ENCODE data around the gene RFC2.
"Not testable (repeated sequence)": the region's sequence is repeated elsewhere in the genome, so short reads cannot be mapped to it uniquely, and the experiment has no call there.

The RFC2 gene

GRCh38 chr7:74224907-74225306 is 29.3 kb downstream of the RFC2 start:
- not testable (repeated sequence) for H3K4me3 Mint-ChIP-seq; H3K9me3 Mint-ChIP-seq; ATAC-seq (replicated peaks); H3K27me3 Mint-ChIP-seq; DNase-seq
- peaks cover 58 to 68% of the 10 kb centered on the region in 2 donors for H3K36me3 Mint-ChIP-seq
- H3K4me1 Mint-ChIP-seq, result peaks cover 42 to 67% of the 10 kb centered on the region in 2 donors
- H3K27ac Mint-ChIP-seq, result peak overlapping the region; percentile 84

- peak overlapping the region; percentile 84 for H3K27ac Mint-ChIP-seq
- peaks cover 45 to 67% of the 10 kb centered on the region in 2 donors for H3K4me1 Mint-ChIP-seq
These were observed 29.7 kb downstream of the RFC2 start for GRCh38 chr7:74224511-74224832.

GRCh38 chr7:74223711-74224510 is 30.3 kb downstream of the RFC2 start:
- Mint-ChIP-seq H3K27me3 (no peaks in the 10 kb centered on the region), H3K4me3 (peak overlapping the region in 1 of 2 donors; percentile 56), H3K27ac (peak overlapping the region; percentile 96), H3K36me3 (peaks cover 59 to 68% of the 10 kb centered on the region in 2 donors), H3K9me3 (no peaks in the 10 kb centered on the region), H3K4me1 (peaks cover 41 to 65% of the 10 kb centered on the region in 2 donors)
- ATAC-seq (replicated peaks) (no peak), DNase-seq (no peak)

More at GRCh38 chr7:74224511-74224832, 29.7 kb downstream of the RFC2 start:
- no peak overlapping the region for H3K4me3 Mint-ChIP-seq
- no peaks in the 10 kb centered on the region for H3K9me3 Mint-ChIP-seq
- no peaks in the 10 kb centered on the region for H3K27me3 Mint-ChIP-seq
- peaks cover 60 to 70% of the 10 kb centered on the region in 2 donors for H3K36me3 Mint-ChIP-seq
- no peak for DNase-seq
- no peak for ATAC-seq (replicated peaks)

- Mint-ChIP-seq H3K4me1 (peaks cover 45 to 70% of the 10 kb centered on the region in 2 donors), H3K9me3 (peaks cover 1 to 2% of the 10 kb centered on the region in 2 donors), H3K4me3 (peak overlapping the region in 1 of 2 donors; percentile 56), H3K27me3 (no peaks in the 10 kb centered on the region), H3K36me3 (peaks cover 65 to 69% of the 10 kb centered on the region in 2 donors), H3K27ac (peak overlapping the region; percentile 96)
- ATAC-seq (replicated peaks), result no peak
- DNase-seq, result no peak
These were observed 31.1 kb downstream of the RFC2 start for GRCh38 chr7:74222851-74223710.

GRCh38 chr7:74221713-74222112 is 32.5 kb downstream of the RFC2 start:
- H3K36me3 Mint-ChIP-seq, result peaks cover 71 to 74% of the 10 kb centered on the region in 2 donors
- peaks cover 53 to 74% of the 10 kb centered on the region in 2 donors for H3K4me1 Mint-ChIP-seq
- peaks cover 2 to 5% of the 10 kb centered on the region in 2 donors for H3K9me3 Mint-ChIP-seq
- peak overlapping the region in 1 of 2 donors; percentile 39 for H3K4me3 Mint-ChIP-seq
- no peaks in the 10 kb centered on the region for H3K27me3 Mint-ChIP-seq
- DNase-seq (no peak), ATAC-seq (replicated peaks) (no peak)
- peak overlapping the region; percentile 42 for H3K27ac Mint-ChIP-seq

- Mint-ChIP-seq H3K4me1 (peaks cover 60 to 77% of the 10 kb centered on the region in 2 donors), H3K27me3 (no peaks in the 10 kb centered on the region), H3K4me3 (no peak overlapping the region), H3K9me3 (peaks cover 2 to 5% of the 10 kb centered on the region in 2 donors), H3K36me3 (peaks cover 71 to 77% of the 10 kb centered on the region in 2 donors), H3K27ac (peak overlapping the region; percentile 81)
- DNase-seq (no peak), ATAC-seq (replicated peaks) (no peak)
These were observed 34.0 kb downstream of the RFC2 start for GRCh38 chr7:74220229-74220628.

GRCh38 chr7:74219416-74219815 is 34.8 kb downstream of the RFC2 start:
- H3K27me3 Mint-ChIP-seq, result no peaks in the 10 kb centered on the region
- ATAC-seq (replicated peaks) (no peak), DNase-seq (no peak)
- peaks cover 68 to 73% of the 10 kb centered on the region in 2 donors for H3K36me3 Mint-ChIP-seq
- H3K4me3 Mint-ChIP-seq, result no peak overlapping the region
- peaks cover 61 to 75% of the 10 kb centered on the region in 2 donors for H3K4me1 Mint-ChIP-seq
- peak overlapping the region; percentile 14 for H3K27ac Mint-ChIP-seq
- peaks cover 2 to 5% of the 10 kb centered on the region in 2 donors for H3K9me3 Mint-ChIP-seq

- peaks cover 62 to 65% of the 10 kb centered on the region in 2 donors for H3K36me3 Mint-ChIP-seq
- H3K27me3 Mint-ChIP-seq, result no peaks in the 10 kb centered on the region
- peak overlapping the region; percentile 93 for H3K27ac Mint-ChIP-seq
- ATAC-seq (replicated peaks) (no peak), DNase-seq (no peak)
- H3K4me3 Mint-ChIP-seq, result peak overlapping the region in 1 of 2 donors; percentile 77
- peaks cover 58 to 70% of the 10 kb centered on the region in 2 donors for H3K4me1 Mint-ChIP-seq
- H3K9me3 Mint-ChIP-seq, result peaks cover 2 to 5% of the 10 kb centered on the region in 2 donors
These were observed 35.9 kb downstream of the RFC2 start for GRCh38 chr7:74218343-74218698.

GRCh38 chr7:74217455-74218342 is 36.5 kb downstream of the RFC2 start:
- Mint-ChIP-seq H3K27ac (peak overlapping the region; percentile 93), H3K4me1 (peaks cover 56 to 67% of the 10 kb centered on the region in 2 donors), H3K9me3 (peaks cover 2 to 5% of the 10 kb centered on the region in 2 donors), H3K4me3 (peak overlapping the region; percentile 77), H3K36me3 (peaks cover 56 to 62% of the 10 kb centered on the region in 2 donors), H3K27me3 (no peaks in the 10 kb centered on the region)
- ATAC-seq (replicated peaks) (peak; percentile 74 to 75), DNase-seq (peak; percentile 68)

- Mint-ChIP-seq H3K27me3 (no peaks in the 10 kb centered on the region), H3K27ac (peak overlapping the region; percentile 93), H3K9me3 (peaks cover 2 to 5% of the 10 kb centered on the region in 2 donors), H3K36me3 (peaks cover 53 to 63% of the 10 kb centered on the region in 2 donors), H3K4me1 (peaks cover 57 to 74% of the 10 kb centered on the region in 2 donors), H3K4me3 (peak overlapping the region; percentile 77)
- no peak for DNase-seq
- ATAC-seq (replicated peaks), result peak; percentile 33 to 43
These were observed 37.8 kb downstream of the RFC2 start for GRCh38 chr7:74216361-74216761.

GRCh38 chr7:74215921-74216320 is 38.3 kb downstream of the RFC2 start:
- Mint-ChIP-seq H3K9me3 (peaks cover 2 to 5% of the 10 kb centered on the region in 2 donors), H3K27me3 (no peaks in the 10 kb centered on the region), H3K4me1 (peaks cover 57 to 77% of the 10 kb centered on the region in 2 donors), H3K4me3 (peak overlapping the region; percentile 77), H3K27ac (peak overlapping the region; percentile 93), H3K36me3 (peaks cover 54 to 65% of the 10 kb centered on the region in 2 donors)
- ATAC-seq (replicated peaks) (no peak), DNase-seq (no peak)

- peaks cover 2 to 5% of the 10 kb centered on the region in 2 donors for H3K9me3 Mint-ChIP-seq
- H3K36me3 Mint-ChIP-seq, result peaks cover 52 to 59% of the 10 kb centered on the region in 2 donors
- no peak for DNase-seq
- peak overlapping the region; percentile 93 for H3K27ac Mint-ChIP-seq
- peak overlapping the region; percentile 77 for H3K4me3 Mint-ChIP-seq
- no peaks in the 10 kb centered on the region for H3K27me3 Mint-ChIP-seq
- no peak for ATAC-seq (replicated peaks)
- peaks cover 50 to 73% of the 10 kb centered on the region in 2 donors for H3K4me1 Mint-ChIP-seq
These were observed 39.2 kb downstream of the RFC2 start for GRCh38 chr7:74214816-74215630.

GRCh38 chr7:74212661-74213060 is 41.5 kb downstream of the RFC2 start:
- DNase-seq (no peak), ATAC-seq (replicated peaks) (no peak)
- peak overlapping the region; percentile 65 to 76 for H3K4me3 Mint-ChIP-seq
- H3K36me3 Mint-ChIP-seq, result peaks cover 34 to 47% of the 10 kb centered on the region in 2 donors
- H3K4me1 Mint-ChIP-seq, result peaks cover 43 to 65% of the 10 kb centered on the region in 2 donors
- H3K27ac Mint-ChIP-seq, result peak overlapping the region; percentile 93
- H3K9me3 Mint-ChIP-seq, result no peaks in the 10 kb centered on the region
- no peaks in the 10 kb centered on the region for H3K27me3 Mint-ChIP-seq
